DMS53 (cell line): ENCODE measurements around the gene SGCE.

Experiments
- DNase-seq: peaks from one replicate; lab custom pipeline; 2025; lab: John Stamatoyannopoulos, UW

The SGCE gene

DNA sequence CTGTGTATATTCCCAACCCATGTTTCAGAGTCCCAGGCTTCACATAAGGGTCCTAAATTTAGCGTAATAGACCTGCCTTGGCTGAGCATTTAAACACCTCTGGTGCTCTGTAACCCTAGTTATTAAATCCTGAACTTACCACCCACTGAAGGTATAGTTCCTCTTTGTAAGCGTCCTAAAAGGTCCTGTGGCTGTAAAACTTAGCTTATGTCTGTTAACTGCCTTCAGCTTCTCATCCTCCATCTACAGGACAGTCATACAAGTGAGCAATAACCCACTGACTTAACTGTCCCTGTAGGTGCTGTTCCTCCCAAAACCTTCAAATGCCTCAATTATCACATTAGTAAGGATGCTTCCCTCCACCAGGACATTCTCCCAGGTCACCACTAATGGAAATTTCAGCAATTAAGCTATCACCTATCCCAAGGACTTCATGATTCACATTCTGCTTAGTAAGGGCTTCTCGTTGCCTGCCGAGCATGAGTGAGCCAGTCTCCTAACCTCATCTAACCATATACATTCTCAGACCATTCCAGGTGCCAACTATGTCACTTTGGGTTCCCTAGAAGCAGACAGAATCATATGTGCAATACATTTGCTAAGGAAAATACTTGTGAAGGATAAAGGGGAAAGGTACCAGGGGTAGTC, 90.6 kb downstream of the SGCE start:
- no peak for DNase-seq

DNA sequence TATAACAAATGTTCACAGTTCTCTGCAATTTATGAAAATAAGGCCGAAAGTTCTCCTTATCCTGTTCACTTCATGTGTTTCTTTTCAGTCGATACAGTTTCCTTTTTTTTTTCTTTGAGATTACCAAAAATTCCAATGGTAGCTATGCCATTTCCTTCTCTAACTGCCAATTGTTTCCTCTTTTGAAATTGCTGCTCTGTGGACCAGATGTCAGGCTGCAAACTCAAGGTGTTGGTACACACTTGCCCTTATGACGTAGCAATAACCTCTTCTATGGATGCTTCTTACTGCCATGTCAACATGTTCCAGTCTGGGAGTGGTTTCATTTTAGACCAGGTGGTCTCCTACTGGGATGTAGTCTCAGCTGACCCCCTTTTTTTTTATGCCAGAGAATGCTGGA, 93.4 kb downstream of the SGCE start:
- no peak for DNase-seq

DNA sequence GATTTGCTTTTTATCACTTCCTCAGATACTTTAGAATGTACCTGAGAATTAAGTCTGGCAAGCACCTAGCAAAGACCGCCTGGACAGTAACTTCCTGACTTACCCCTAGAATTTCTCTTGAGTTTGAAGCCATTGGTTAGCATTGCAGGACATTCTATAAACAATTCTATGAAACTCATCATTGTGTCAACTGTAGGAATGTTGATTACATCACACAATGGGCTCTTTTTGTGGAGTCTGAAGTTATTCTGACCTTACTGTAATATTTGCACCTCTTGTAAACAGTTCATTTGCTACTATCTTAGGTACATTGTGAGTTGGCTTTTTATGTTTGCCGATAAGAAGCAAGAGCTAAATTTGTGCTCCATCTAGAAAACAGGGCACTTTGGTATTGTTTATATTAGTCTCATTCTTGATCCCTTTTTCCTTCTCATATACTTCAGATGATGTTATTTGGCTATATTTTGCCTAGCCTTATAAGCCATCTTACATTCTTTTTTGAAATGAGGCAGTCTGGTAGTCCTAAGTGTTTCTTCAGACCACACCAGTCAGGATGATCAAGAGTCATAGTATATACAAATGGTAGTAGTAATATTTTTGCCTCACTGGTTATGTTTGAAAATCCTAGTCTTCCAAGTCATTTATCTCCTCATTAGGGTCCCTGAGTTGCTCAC, 94.0 kb downstream of the SGCE start:
- no peak for DNase-seq

DNA sequence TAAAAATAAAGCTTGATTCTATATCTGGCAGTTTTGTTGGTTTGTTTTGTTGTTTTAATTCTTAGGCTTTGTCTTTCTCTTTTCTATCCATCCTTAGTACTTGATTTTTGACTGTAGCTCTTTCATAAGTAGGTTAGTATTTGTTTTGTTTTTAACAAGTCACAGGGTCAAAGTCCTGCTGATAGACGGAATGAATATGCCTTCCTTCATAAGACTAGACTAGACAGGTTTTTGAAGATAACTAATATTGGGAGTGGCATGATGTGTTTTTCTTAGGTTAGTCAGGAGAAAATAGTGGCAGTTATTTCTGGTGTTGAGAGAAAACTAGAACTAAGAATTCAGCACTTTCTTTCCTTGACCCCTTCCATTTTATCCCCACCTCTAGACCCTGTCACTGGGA, 96.0 kb downstream of the SGCE start:
- DNase-seq = peak; percentile 16

DNA sequence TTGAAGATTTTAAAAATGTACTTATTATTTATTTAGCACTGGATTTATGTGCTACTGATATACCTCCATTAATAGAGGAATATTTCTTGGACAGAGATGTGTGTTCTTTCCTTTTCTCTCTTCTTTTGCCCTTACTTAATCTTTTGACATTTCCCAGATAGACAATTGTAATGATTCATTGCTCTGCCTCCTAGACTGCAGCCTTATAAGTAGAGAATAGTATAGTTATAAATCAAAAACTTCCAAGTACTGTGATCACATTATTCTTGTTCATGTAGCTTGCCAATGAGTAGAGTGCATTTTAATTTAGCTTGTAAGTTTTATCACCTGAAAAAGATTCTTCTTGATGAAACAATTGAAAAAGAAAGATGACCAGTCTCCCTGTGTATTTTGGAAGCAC, 98.7 kb downstream of the SGCE start:
- no peak for DNase-seq

DNA sequence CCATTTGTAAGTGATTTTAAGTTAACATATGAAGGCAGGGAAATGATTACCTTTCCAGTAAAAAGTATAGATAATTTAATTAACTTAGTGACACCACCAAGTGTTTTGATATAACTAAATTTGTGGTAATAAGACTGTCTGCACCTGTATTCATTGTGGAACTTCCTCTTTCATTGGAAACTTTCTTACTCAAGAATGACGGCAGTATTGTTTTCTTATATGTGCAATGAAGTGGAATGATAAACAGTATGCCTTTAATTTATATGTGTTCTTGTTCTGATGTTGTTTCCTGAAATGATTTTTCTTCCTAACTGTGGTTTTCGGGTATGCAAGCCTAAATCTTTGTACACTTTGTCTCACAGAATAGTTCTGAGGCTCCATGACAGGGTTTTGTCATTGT, 99.9 kb downstream of the SGCE start:
- DNase-seq = no peak

DNA sequence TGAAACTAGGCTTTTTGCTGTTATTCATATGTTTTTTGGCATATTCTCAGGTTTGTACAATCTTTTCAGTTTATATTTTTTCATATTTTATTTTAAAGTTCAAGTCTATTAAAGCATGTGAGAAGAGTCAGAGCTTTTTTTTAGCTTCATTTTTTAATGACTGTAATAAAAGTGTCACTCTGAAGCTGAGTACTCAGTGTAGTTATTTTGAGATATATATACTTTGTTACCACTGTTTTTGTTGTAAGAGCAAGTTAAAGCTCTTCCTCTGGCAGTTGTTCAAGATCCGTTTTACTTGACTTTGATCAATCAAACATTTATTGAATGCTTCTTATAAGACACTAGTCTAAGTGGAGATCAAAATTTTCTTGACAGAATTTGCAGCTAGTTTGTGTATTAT, 108.8 kb downstream of the SGCE start:
- no peak for DNase-seq

DNA sequence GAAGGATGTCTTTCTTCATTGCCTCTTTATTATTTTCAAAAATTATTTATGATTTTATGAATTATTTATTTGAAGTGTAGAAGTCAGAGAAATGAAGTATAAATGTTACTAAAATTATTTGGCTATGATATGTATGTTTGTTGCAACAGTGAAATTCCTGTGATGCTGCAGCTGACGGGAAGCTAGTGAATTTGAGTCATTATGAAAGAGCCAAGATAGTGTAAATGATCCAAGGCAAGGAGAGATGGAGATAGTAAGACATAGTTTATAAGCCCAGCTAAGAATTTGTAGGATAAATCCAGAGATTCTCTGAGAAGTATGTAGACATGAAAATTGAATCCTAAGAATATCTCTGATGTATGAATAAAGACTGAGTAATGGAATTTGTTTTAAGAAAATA, 115.5 kb downstream of the SGCE start:
- no peak for DNase-seq
